IMR-90 (cell line): Measurements from ENCODE around the gene VAV3. TPM values are rescaled to one million over a fixed set of nuclear protein-coding genes. Genes with fewer than 3 reads are reported as not detected.

Experiments used
- ATAC-seq: fragments of 200-7000 bp; cut with Tn5 transposase; 2 replicates; pipeline ENCODE4 v1.9.1; 2020; ENCODE audit warnings: low read depth, mild to moderate bottlenecking, moderate library complexity
- BruUV-seq: library from RNA; stranded (reverse); fragments of 400-500 nt; replicated peaks from 2 replicates; lab custom pipeline; 2021; lab: Mats Ljungman, UMichigan
- CTCF ChIA-PET: fragments of 300-600 bp; formaldehyde crosslinking; extraction: SDS; loops from one replicate; lab custom pipeline; 2021; ENCODE audit warnings: antibody characterized with exemption; lab: Yijun Ruan, JAX
- POLR2A ChIA-PET: fragments of 300-600 bp; sonication (Branson Sonifier 250); formaldehyde crosslinking; loops from one replicate; lab custom pipeline; 2022; ENCODE audit warnings: antibody characterized with exemption; ENCODE audit not compliant: unreplicated experiment; lab: Charles Lee
- DNase-seq: peaks from one replicate; pipeline ENCODE4 v3.0.0; 2013
- H2AFZ ChIP-seq: replicated peaks from 2 replicates; pipeline ENCODE3; 2013; ENCODE audit warnings: low read length, mild to moderate bottlenecking; ENCODE audit not compliant: poor library complexity
- H2AK5ac ChIP-seq: 2 replicates; pipeline ENCODE4 v1.6.1; 2013; ENCODE audit warnings: low read depth, low read length, inconsistent platforms
- H2AK9ac ChIP-seq: replicated peaks from 2 replicates; pipeline ENCODE3; 2013; ENCODE audit warnings: mild to moderate bottlenecking, low read depth, low read length, moderate library complexity; ENCODE audit not compliant: poor library complexity
- H2BK120ac ChIP-seq: 2 replicates; pipeline ENCODE4 v1.6.1; 2013; ENCODE audit warnings: low read depth, low read length, inconsistent platforms
- H2BK15ac ChIP-seq: 3 replicates; pipeline ENCODE4 v1.6.1; 2013; ENCODE audit warnings: low read depth, low read length, inconsistent platforms
- H2BK20ac ChIP-seq: 2 replicates; pipeline ENCODE4 v1.6.1; 2013; ENCODE audit warnings: low read depth, mild to moderate bottlenecking, inconsistent platforms, low read length, moderate library complexity
- H2BK5ac ChIP-seq: 2 replicates; pipeline ENCODE4 v1.6.1; 2013; ENCODE audit warnings: mild to moderate bottlenecking, low read depth, low read length, inconsistent platforms; ENCODE audit not compliant: poor library complexity, severe bottlenecking
- H3K14ac ChIP-seq: replicated peaks from 2 replicates; pipeline ENCODE4 v1.6.1; 2013; ENCODE audit warnings: low read depth, low read length, inconsistent platforms
- H3K18ac ChIP-seq: 2 replicates; pipeline ENCODE4 v1.6.1; 2013; ENCODE audit warnings: low read depth, low read length, control low read depth
- H3K23ac ChIP-seq: 2 replicates; pipeline ENCODE4 v1.6.1; 2013; ENCODE audit warnings: low read depth, low read length, inconsistent platforms
- H3K27ac ChIP-seq: 2 replicates; pipeline ENCODE4 v1.5.1; 2013; ENCODE audit warnings: mild to moderate bottlenecking, control low read depth, low read length; ENCODE audit not compliant: insufficient read depth
- H3K27me3 ChIP-seq: 2 replicates; pipeline ENCODE4 v1.6.1; 2013; ENCODE audit warnings: low read length; ENCODE audit not compliant: control insufficient read depth, insufficient read depth
- H3K36me3 ChIP-seq: 2 replicates; pipeline ENCODE4 v1.6.1; 2013; ENCODE audit warnings: low read length, mixed read lengths; ENCODE audit not compliant: control insufficient read depth, insufficient read depth
- H3K4ac ChIP-seq: 2 replicates; pipeline ENCODE4 v1.6.1; 2013; ENCODE audit warnings: low read depth, low read length, inconsistent platforms
- H3K4me1 ChIP-seq: 2 replicates; pipeline ENCODE4 v1.6.1; 2013; ENCODE audit warnings: low read length, mixed read lengths; ENCODE audit not compliant: control insufficient read depth, insufficient read depth
- H3K4me2 ChIP-seq: 2 replicates; pipeline ENCODE4 v1.6.1; 2013; ENCODE audit warnings: low read depth, mild to moderate bottlenecking, control low read depth, low read length, moderate library complexity
- H3K4me3 ChIP-seq: 2 replicates; pipeline ENCODE4 v1.5.1; 2013; ENCODE audit warnings: low read depth, mild to moderate bottlenecking, control low read depth, low read length, moderate library complexity; ENCODE audit not compliant: insufficient read depth
- H3K56ac ChIP-seq: 2 replicates; pipeline ENCODE4 v1.6.1; 2013; ENCODE audit warnings: low read length, inconsistent platforms; ENCODE audit not compliant: insufficient read depth; ENCODE audit errors: extremely low read depth
- H3K79me1 ChIP-seq, 2 experiments: 2 replicates each; pipeline ENCODE4 v1.6.1; 2013; ENCODE audit warnings: low read length in 2 of 2, inconsistent platforms in 1 of 2, low read depth in 1 of 2
- H3K9ac ChIP-seq: 2 replicates; pipeline ENCODE4 v1.6.1; 2013; ENCODE audit warnings: low read depth, low read length, control low read depth
- H3K9me1 ChIP-seq: 2 replicates; pipeline ENCODE4 v1.6.1; 2013; ENCODE audit warnings: low read length, inconsistent platforms; ENCODE audit not compliant: insufficient read depth
- H3K9me3 ChIP-seq: 2 replicates; pipeline ENCODE4 v1.6.1; 2013; ENCODE audit warnings: low read length; ENCODE audit not compliant: control insufficient read depth, insufficient read depth
- H4K20me1 ChIP-seq: 2 replicates; pipeline ENCODE4 v1.6.1; 2013; ENCODE audit warnings: low read length, inconsistent platforms; ENCODE audit not compliant: insufficient read depth
- H4K5ac ChIP-seq: 2 replicates; pipeline ENCODE4 v1.6.1; 2013; ENCODE audit warnings: mild to moderate bottlenecking, low read depth, low read length, control low read depth
- H4K8ac ChIP-seq, 2 experiments: 2 replicates each; pipeline ENCODE4 v1.6.1; 2013; ENCODE audit warnings: low read depth in 2 of 2, low read length in 2 of 2, control low read depth in 1 of 2, inconsistent platforms in 1 of 2
- H4K91ac ChIP-seq: 2 replicates; pipeline ENCODE4 v1.6.1; 2013; ENCODE audit warnings: low read depth, low read length, inconsistent platforms; ENCODE audit not compliant: insufficient read depth
- BHLHE40 ChIP-seq: fragments of 150-350 bp; IDR thresholded peaks from 2 replicates; pipeline ENCODE4 v1.6.1; 2016; ENCODE audit warnings: mild to moderate bottlenecking, low read depth, low read length
- ELK1 ChIP-seq: fragments of 150-350 bp; IDR thresholded peaks from 2 replicates; pipeline ENCODE4 v1.6.1; 2016; ENCODE audit warnings: low read depth, mild to moderate bottlenecking, low read length, moderate library complexity, borderline replicate concordance
- MXI1 ChIP-seq: IDR thresholded peaks from 2 replicates; pipeline ENCODE4 v1.6.1; 2012; ENCODE audit warnings: low read depth, mild to moderate bottlenecking, low read length, moderate library complexity, borderline replicate concordance
- RAD21 ChIP-seq: IDR thresholded peaks from 2 replicates; pipeline ENCODE4 v1.6.1; 2012; ENCODE audit warnings: low read length, improper control_type of control experiment
- SMC3 ChIP-seq: fragments of 150-350 bp; IDR thresholded peaks from 2 replicates; pipeline ENCODE4 v1.6.1; 2016; ENCODE audit warnings: low read depth, mild to moderate bottlenecking, antibody characterized with exemption, low read length, moderate library complexity
- WGBS, 2 experiments: methylation state at CpG; one replicate each; pipeline versions ENCODE4 v1.1.5 to v1.1.7; 2013; ENCODE audit warnings: missing lambda C conversion rate in 2 of 2; ENCODE audit not compliant: insufficient read length in 1 of 2; ENCODE audit errors: extremely low coverage in 2 of 2; 5-methylcytosine and 5-hydroxymethylcytosine counted together
- dilution Hi-C: fragments of 300-500 bp; cut with HindIII; formaldehyde crosslinking; loops from one replicate; pipeline ENCODE4 v1.14.3; 2018; ENCODE audit warnings: low sequenced_read_pairs; ENCODE audit not compliant: unreplicated experiment
- in situ Hi-C: fragments of 300-500 bp; cut with MboI; formaldehyde crosslinking; loops from 3 replicates; pipeline ENCODE4 v1.14.3; 2019; ENCODE audit warnings: low sequenced_read_pairs, inconsistent platforms, mixed read lengths
- intact Hi-C: fragments of 100-400 bp; cut with micrococcal nuclease; formaldehyde crosslinking; loops from 2 replicates; pipeline ENCODE4 v1.10.0; 2022
- polyA plus RNA-seq, 3 experiments: library from polyadenylated mRNA; depleted of rRNA; stranded (reverse); fragments of >200 nt; gene quantifications; 2 replicates each; pipeline ENCODE4 v1.2.3, GENCODE V29; 2012; ENCODE audit warnings: low replicate concordance in 1 of 3
- total RNA-seq: library from RNA; depleted of rRNA; stranded (reverse); fragments of >200 nt; gene quantifications from 2 replicates; pipeline ENCODE4 v1.2.3, GENCODE V29; 2012
- TF ChIP-seq, protein P1 (sequence below): fragments of 150-350 bp; IDR thresholded peaks from 2 replicates; pipeline ENCODE4 v1.6.1; 2017; ENCODE audit warnings: mild to moderate bottlenecking, antibody characterized with exemption, low read length, low read depth

Gene VAV3
- total and polyA plus RNA-seq, 2 of the 4 experiments (the other 2 are of a cell fraction): 0.12 to 0.18 TPM

GRCh38 chr1:107803579-107803978, 161.4 kb downstream of the VAV3 start:
- Histone ChIP-seq H2BK15ac (no peak overlapping the region), H3K36me3 (no peaks in the 10 kb centered on the region), H3K14ac (no peak overlapping the region), H3K27ac (no peak overlapping the region), H3K23ac (no peak overlapping the region), H3K79me1 (no peaks in the 10 kb centered on the region), H4K8ac (no peak overlapping the region), H3K9me3 (no peaks in the 10 kb centered on the region), H3K56ac (no peak overlapping the region), H3K9ac (no peak overlapping the region), H2AK5ac (no peak overlapping the region), H3K4me2 (no peak overlapping the region), H4K5ac (no peak overlapping the region), H3K18ac (no peak overlapping the region), H2BK20ac (no peak overlapping the region), H2BK120ac (no peak overlapping the region), H3K4me3 (no peak overlapping the region), H4K91ac (no peak overlapping the region), H2BK5ac (no peak overlapping the region), H2AFZ (no peak overlapping the region), H3K4me1 (no peaks in the 10 kb centered on the region), H3K4ac (no peak overlapping the region), H3K9me1 (no peaks in the 10 kb centered on the region), H4K20me1 (no peaks in the 10 kb centered on the region), H3K27me3 (no peaks in the 10 kb centered on the region), H2AK9ac (no peak overlapping the region)
- ATAC-seq (no peak), DNase-seq (no peak)
- in situ Hi-C loops: no loop called here
- dilution Hi-C loops: no loop called here
- intact Hi-C loops: no loop called here
- no CpG with 5 or more reads among the region's 1 CpG for WGBS, 2 experiments
- BruUV-seq: no TSS peak
- ChIA-PET CTCF (no interaction called here), POLR2A (no interaction called here)
- TF ChIP-seq MXI1 (no peak), SMC3 (no peak), ELK1 (no peak), BHLHE40 (no peak), RAD21 (no peak)
- TF ChIP-seq, protein P1, sequence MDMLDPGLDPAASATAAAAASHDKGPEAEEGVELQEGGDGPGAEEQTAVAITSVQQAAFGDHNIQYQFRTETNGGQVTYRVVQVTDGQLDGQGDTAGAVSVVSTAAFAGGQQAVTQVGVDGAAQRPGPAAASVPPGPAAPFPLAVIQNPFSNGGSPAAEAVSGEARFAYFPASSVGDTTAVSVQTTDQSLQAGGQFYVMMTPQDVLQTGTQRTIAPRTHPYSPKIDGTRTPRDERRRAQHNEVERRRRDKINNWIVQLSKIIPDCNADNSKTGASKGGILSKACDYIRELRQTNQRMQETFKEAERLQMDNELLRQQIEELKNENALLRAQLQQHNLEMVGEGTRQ: no peak
